Measurements from ENCODE around the gene DHRS13. TPM values are rescaled to one million over a fixed set of nuclear protein-coding genes. Genes with fewer than 3 reads are reported as not detected.
A peak's percentile ranks its signal among the peaks of the same experiment; 100 is the strongest.

Gene DHRS13
- total and polyA plus RNA-seq, 2 donors, result 12.7 to 18.9 TPM

DNA sequence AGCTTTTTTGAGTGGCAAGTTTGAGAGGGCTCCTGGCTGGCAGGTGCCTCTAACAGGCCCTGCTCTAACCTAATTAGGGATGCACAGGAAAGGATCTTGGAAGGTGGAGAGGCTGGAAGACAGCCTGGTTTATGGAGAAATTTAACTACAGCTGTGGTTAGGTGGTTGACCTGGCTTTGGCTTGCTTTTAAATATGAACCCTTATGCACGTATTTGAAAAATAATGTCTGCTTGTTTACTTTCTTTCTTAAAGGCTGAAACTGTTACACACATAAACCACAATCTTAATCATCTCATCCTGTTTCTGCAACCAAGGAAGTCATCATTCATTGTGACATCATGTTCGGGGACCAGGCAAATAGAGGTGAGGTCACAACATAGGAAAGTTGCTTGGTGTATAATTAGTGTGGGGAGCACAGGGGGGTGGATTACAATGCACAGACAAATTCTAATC, 23.1 kb upstream of the DHRS13 start:
- peak overlapping the region; percentile 69 to 91 for H3K27ac ChIP-seq (ENCODE audit: low read depth in 1 of 2, low read length in 1 of 2)
- DNase-seq (ENCODE audit: low read depth in 6 of 9, low spot score in 9 of 9), result peak in 6 of 9 donors; percentile 33 to 78 (median 48)
- H3K9me3 ChIP-seq (ENCODE audit: control insufficient read depth in 2 of 2, insufficient read depth in 1 of 2, low read length in 1 of 2), result no peaks in the 10 kb centered on the region
- WGBS, result 4% methylated on average over 2 of the region's 2 CpGs
- peaks cover 17 to 22% of the 10 kb centered on the region in 2 donors for H3K4me1 ChIP-seq (ENCODE audit: control insufficient read depth in 2 of 2, insufficient read depth in 2 of 2, low read length in 2 of 2)
- peaks cover 38 to 69% of the 10 kb centered on the region in 2 donors for H3K36me3 ChIP-seq (ENCODE audit: control insufficient read depth in 2 of 2, insufficient read depth in 2 of 2, low read length in 1 of 2)
- H3K4me3 ChIP-seq (ENCODE audit: low read length in 2 of 2), result no peak overlapping the region
- no peaks in the 10 kb centered on the region for H3K27me3 ChIP-seq (ENCODE audit: control insufficient read depth in 2 of 2, insufficient read depth in 1 of 2, low read length in 1 of 2)

GRCh38 chr17:28920201-28920600, 17.3 kb upstream of the DHRS13 start:
- H3K27me3 ChIP-seq (ENCODE audit: control insufficient read depth in 2 of 2, insufficient read depth in 1 of 2, low read length in 1 of 2), result no peaks in the 10 kb centered on the region
- H3K4me1 ChIP-seq (ENCODE audit: control insufficient read depth in 2 of 2, insufficient read depth in 2 of 2, low read length in 2 of 2), result no peaks in the 10 kb centered on the region
- H3K36me3 ChIP-seq (ENCODE audit: control insufficient read depth in 2 of 2, insufficient read depth in 2 of 2, low read length in 1 of 2), result peaks cover 72 to 87% of the 10 kb centered on the region in 2 donors
- H3K4me3 ChIP-seq (ENCODE audit: low read length in 2 of 2), result no peak overlapping the region
- H3K27ac ChIP-seq (ENCODE audit: low read depth in 1 of 2, low read length in 1 of 2), result no peak overlapping the region
- DNase-seq (ENCODE audit: low read depth in 6 of 9, low spot score in 9 of 9), result no peak
- H3K9me3 ChIP-seq (ENCODE audit: control insufficient read depth in 2 of 2, insufficient read depth in 1 of 2, low read length in 1 of 2), result no peaks in the 10 kb centered on the region

DNA sequence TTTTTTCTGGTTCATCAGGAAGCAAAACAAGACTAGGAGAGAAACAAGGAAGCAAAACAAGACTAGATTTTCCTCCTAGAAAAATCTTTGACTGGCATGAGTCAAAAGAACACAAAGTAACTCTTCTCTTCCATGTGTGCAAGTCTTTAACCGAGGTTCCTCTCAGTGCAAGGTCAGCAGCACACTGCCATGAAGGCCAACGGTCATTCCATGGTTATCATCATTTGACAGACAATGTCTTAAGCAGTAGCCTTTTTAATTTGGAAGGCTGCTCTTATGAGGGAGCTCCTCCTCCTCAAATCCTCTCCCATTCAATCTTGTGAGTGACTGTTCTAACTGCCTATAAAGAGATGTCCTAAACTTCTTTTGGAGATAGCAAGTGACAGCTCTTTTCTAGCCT, 15.4 kb upstream of the DHRS13 start:
- Histone ChIP-seq H3K27me3 (ENCODE audit: control insufficient read depth in 2 of 2, insufficient read depth in 1 of 2, low read length in 1 of 2) (no peaks in the 10 kb centered on the region), H3K4me1 (ENCODE audit: control insufficient read depth in 2 of 2, insufficient read depth in 2 of 2, low read length in 2 of 2) (no peaks in the 10 kb centered on the region), H3K36me3 (ENCODE audit: control insufficient read depth in 2 of 2, insufficient read depth in 2 of 2, low read length in 1 of 2) (peaks cover 80 to 91% of the 10 kb centered on the region in 2 donors), H3K27ac (ENCODE audit: low read depth in 1 of 2, low read length in 1 of 2) (no peak overlapping the region), H3K4me3 (ENCODE audit: low read length in 2 of 2) (no peak overlapping the region), H3K9me3 (ENCODE audit: control insufficient read depth in 2 of 2, insufficient read depth in 1 of 2, low read length in 1 of 2) (no peaks in the 10 kb centered on the region)
- WGBS, result 94% methylated on average over 2 of the region's 2 CpGs
- no peak for DNase-seq (ENCODE audit: low read depth in 6 of 9, low spot score in 9 of 9)

- H3K36me3 ChIP-seq (ENCODE audit: control insufficient read depth in 2 of 2, insufficient read depth in 2 of 2, low read length in 1 of 2), result peaks cover 85 to 92% of the 10 kb centered on the region in 2 donors
- H3K27me3 ChIP-seq (ENCODE audit: control insufficient read depth in 2 of 2, insufficient read depth in 1 of 2, low read length in 1 of 2), result no peaks in the 10 kb centered on the region
- 98% methylated on average over 5 of the region's 5 CpGs for WGBS
- H3K27ac ChIP-seq (ENCODE audit: low read depth in 1 of 2, low read length in 1 of 2), result no peak overlapping the region
- DNase-seq (ENCODE audit: low read depth in 6 of 9, low spot score in 9 of 9), result no peak
- H3K9me3 ChIP-seq (ENCODE audit: control insufficient read depth in 2 of 2, insufficient read depth in 1 of 2, low read length in 1 of 2), result no peaks in the 10 kb centered on the region
- no peak overlapping the region for H3K4me3 ChIP-seq (ENCODE audit: low read length in 2 of 2)
- no peaks in the 10 kb centered on the region for H3K4me1 ChIP-seq (ENCODE audit: control insufficient read depth in 2 of 2, insufficient read depth in 2 of 2, low read length in 2 of 2)
Measured at GRCh38 chr17:28917465-28917864, 14.6 kb upstream of the DHRS13 start.

- H3K4me3 ChIP-seq (ENCODE audit: low read length in 2 of 2), result no peak overlapping the region
Measured at GRCh38 chr17:28917029-28917428, 14.2 kb upstream of the DHRS13 start.

GRCh38 chr17:28916302-28916934, 13.5 kb upstream of the DHRS13 start:
- WGBS, result 79% methylated on average over 6 of the region's 6 CpGs
- no peaks in the 10 kb centered on the region for H3K9me3 ChIP-seq (ENCODE audit: control insufficient read depth in 2 of 2, insufficient read depth in 1 of 2, low read length in 1 of 2)
- no peaks in the 10 kb centered on the region for H3K4me1 ChIP-seq (ENCODE audit: control insufficient read depth in 2 of 2, insufficient read depth in 2 of 2, low read length in 2 of 2)
- H3K36me3 ChIP-seq (ENCODE audit: control insufficient read depth in 2 of 2, insufficient read depth in 2 of 2, low read length in 1 of 2), result peaks cover 88 to 93% of the 10 kb centered on the region in 2 donors
- no peaks in the 10 kb centered on the region for H3K27me3 ChIP-seq (ENCODE audit: control insufficient read depth in 2 of 2, insufficient read depth in 1 of 2, low read length in 1 of 2)
- DNase-seq (ENCODE audit: low read depth in 6 of 9, low spot score in 9 of 9), result peak in 2 of 9 donors; percentile 28 to 48
- H3K4me3 ChIP-seq (ENCODE audit: low read length in 2 of 2), result no peak overlapping the region
- no peak overlapping the region for H3K27ac ChIP-seq (ENCODE audit: low read depth in 1 of 2, low read length in 1 of 2)

More at GRCh38 chr17:28917029-28917428, 14.2 kb upstream of the DHRS13 start:
- no peak overlapping the region for H3K27ac ChIP-seq (ENCODE audit: low read depth in 1 of 2, low read length in 1 of 2)
- no peaks in the 10 kb centered on the region for H3K4me1 ChIP-seq (ENCODE audit: control insufficient read depth in 2 of 2, insufficient read depth in 2 of 2, low read length in 2 of 2)
- H3K9me3 ChIP-seq (ENCODE audit: control insufficient read depth in 2 of 2, insufficient read depth in 1 of 2, low read length in 1 of 2), result no peaks in the 10 kb centered on the region
- no peaks in the 10 kb centered on the region for H3K27me3 ChIP-seq (ENCODE audit: control insufficient read depth in 2 of 2, insufficient read depth in 1 of 2, low read length in 1 of 2)
- 96% methylated on average over 12 of the region's 12 CpGs for WGBS
- H3K36me3 ChIP-seq (ENCODE audit: control insufficient read depth in 2 of 2, insufficient read depth in 2 of 2, low read length in 1 of 2), result peaks cover 88 to 93% of the 10 kb centered on the region in 2 donors
- DNase-seq (ENCODE audit: low read depth in 6 of 9, low spot score in 9 of 9), result no peak

- DNase-seq (ENCODE audit: low read depth in 6 of 9, low spot score in 9 of 9), result no peak
- Histone ChIP-seq H3K36me3 (ENCODE audit: control insufficient read depth in 2 of 2, insufficient read depth in 2 of 2, low read length in 1 of 2) (peaks cover 95 to 99% of the 10 kb centered on the region in 2 donors), H3K27me3 (ENCODE audit: control insufficient read depth in 2 of 2, insufficient read depth in 1 of 2, low read length in 1 of 2) (no peaks in the 10 kb centered on the region), H3K27ac (ENCODE audit: low read depth in 1 of 2, low read length in 1 of 2) (no peak overlapping the region), H3K9me3 (ENCODE audit: control insufficient read depth in 2 of 2, insufficient read depth in 1 of 2, low read length in 1 of 2) (no peaks in the 10 kb centered on the region), H3K4me3 (ENCODE audit: low read length in 2 of 2) (no peak overlapping the region), H3K4me1 (ENCODE audit: control insufficient read depth in 2 of 2, insufficient read depth in 2 of 2, low read length in 2 of 2) (no peaks in the 10 kb centered on the region)
- WGBS, result 98% methylated on average over 6 of the region's 6 CpGs
Measured at GRCh38 chr17:28912938-28913333, 10.1 kb upstream of the DHRS13 start.

- H3K27me3 ChIP-seq (ENCODE audit: control insufficient read depth in 2 of 2, insufficient read depth in 1 of 2, low read length in 1 of 2), result no peaks in the 10 kb centered on the region
- no peaks in the 10 kb centered on the region for H3K4me1 ChIP-seq (ENCODE audit: control insufficient read depth in 2 of 2, insufficient read depth in 2 of 2, low read length in 2 of 2)
- no peak overlapping the region for H3K4me3 ChIP-seq (ENCODE audit: low read length in 2 of 2)
- no peak for DNase-seq (ENCODE audit: low read depth in 6 of 9, low spot score in 9 of 9)
- no peak overlapping the region for H3K27ac ChIP-seq (ENCODE audit: low read depth in 1 of 2, low read length in 1 of 2)
- H3K9me3 ChIP-seq (ENCODE audit: control insufficient read depth in 2 of 2, insufficient read depth in 1 of 2, low read length in 1 of 2), result no peaks in the 10 kb centered on the region
- peaks cover 95 to 99% of the 10 kb centered on the region in 2 donors for H3K36me3 ChIP-seq (ENCODE audit: control insufficient read depth in 2 of 2, insufficient read depth in 2 of 2, low read length in 1 of 2)
- WGBS, result 95% methylated on average over 20 of the region's 20 CpGs
Measured at GRCh38 chr17:28912281-28912937, 9.5 kb upstream of the DHRS13 start.

- Histone ChIP-seq H3K4me1 (ENCODE audit: control insufficient read depth in 2 of 2, insufficient read depth in 2 of 2, low read length in 2 of 2) (no peaks in the 10 kb centered on the region), H3K9me3 (ENCODE audit: control insufficient read depth in 2 of 2, insufficient read depth in 1 of 2, low read length in 1 of 2) (no peaks in the 10 kb centered on the region), H3K27me3 (ENCODE audit: control insufficient read depth in 2 of 2, insufficient read depth in 1 of 2, low read length in 1 of 2) (no peaks in the 10 kb centered on the region), H3K36me3 (ENCODE audit: control insufficient read depth in 2 of 2, insufficient read depth in 2 of 2, low read length in 1 of 2) (peaks cover 95 to 98% of the 10 kb centered on the region in 2 donors), H3K4me3 (ENCODE audit: low read length in 2 of 2) (no peak overlapping the region), H3K27ac (ENCODE audit: low read depth in 1 of 2, low read length in 1 of 2) (no peak overlapping the region)
- no peak for DNase-seq (ENCODE audit: low read depth in 6 of 9, low spot score in 9 of 9)
- WGBS, result 98% methylated on average over 13 of the region's 13 CpGs
Measured at GRCh38 chr17:28911411-28912045, 8.6 kb upstream of the DHRS13 start.

All from thymus (tissue), 11 donors.